H9 (cell line): Measurements from ENCODE around the gene DMXL2. TPM values are rescaled to one million over a fixed set of nuclear protein-coding genes. Genes with fewer than 3 reads are reported as not detected.

ENCODE experiments used
- DNase-seq: peaks from one replicate; pipeline ENCODE4 v3.0.0-alpha.2; 2017
- H2AFZ ChIP-seq: one replicate; pipeline ENCODE4 v1.6.1; 2013; ENCODE audit warnings: mild to moderate bottlenecking, low read length, control low read depth, moderate library complexity
- H2AK5ac ChIP-seq: 2 replicates; pipeline ENCODE4 v1.6.1; 2013; ENCODE audit warnings: low read length, control low read depth, mixed read lengths; ENCODE audit not compliant: insufficient read length
- H2BK120ac ChIP-seq: one replicate; pipeline ENCODE4 v1.6.1; 2013; ENCODE audit warnings: low read depth, mild to moderate bottlenecking, low read length, control low read depth, inconsistent platforms; ENCODE audit not compliant: poor library complexity, severe bottlenecking
- H2BK12ac ChIP-seq: 2 replicates; pipeline ENCODE4 v1.6.1; 2013; ENCODE audit warnings: low read length, control low read depth, mixed read lengths, low read depth; ENCODE audit not compliant: insufficient read length
- H2BK15ac ChIP-seq: 2 replicates; pipeline ENCODE4 v1.6.1; 2013; ENCODE audit warnings: low read depth, low read length, control low read depth
- H2BK20ac ChIP-seq: one replicate; pipeline ENCODE4 v1.6.1; 2013; ENCODE audit warnings: low read depth, mild to moderate bottlenecking, low read length, control low read depth, inconsistent platforms; ENCODE audit not compliant: poor library complexity, severe bottlenecking
- H2BK5ac ChIP-seq: 2 replicates; pipeline ENCODE4 v1.6.1; 2013; ENCODE audit warnings: low read length, control low read depth, mixed read lengths; ENCODE audit not compliant: insufficient read length
- H3K14ac ChIP-seq: 2 replicates; pipeline ENCODE4 v1.6.1; 2013; ENCODE audit warnings: low read length, control low read depth; ENCODE audit not compliant: insufficient read depth
- H3K18ac ChIP-seq: 2 replicates; pipeline ENCODE4 v1.6.1; 2013; ENCODE audit warnings: low read depth, mild to moderate bottlenecking, mixed read lengths, low read length, control low read depth; ENCODE audit not compliant: insufficient read length
- H3K23ac ChIP-seq: 2 replicates; pipeline ENCODE4 v1.6.1; 2013; ENCODE audit warnings: low read length, control low read depth, mixed read lengths, low read depth; ENCODE audit not compliant: insufficient read length
- H3K23me2 ChIP-seq: 2 replicates; pipeline ENCODE4 v1.6.1; 2013; ENCODE audit warnings: low read depth, mild to moderate bottlenecking, mixed read lengths, low read length, control low read depth; ENCODE audit not compliant: insufficient read length, poor library complexity, severe bottlenecking
- H3K27ac ChIP-seq: 2 replicates; pipeline ENCODE4 v1.5.1; 2013; ENCODE audit warnings: low read length, control low read depth, mixed read lengths, low read depth; ENCODE audit not compliant: insufficient read length
- H3K27me3 ChIP-seq: 2 replicates; pipeline ENCODE4 v1.6.1; 2013; ENCODE audit warnings: low read length, control low read depth, inconsistent platforms; ENCODE audit not compliant: insufficient read depth
- H3K4ac ChIP-seq: 2 replicates; pipeline ENCODE4 v1.6.1; 2013; ENCODE audit warnings: low read depth, mild to moderate bottlenecking, control low read depth, inconsistent platforms, low read length, moderate library complexity
- H3K4me1 ChIP-seq: 2 replicates; pipeline ENCODE4 v1.6.1; 2013; ENCODE audit warnings: low read length, control low read depth, inconsistent platforms; ENCODE audit not compliant: insufficient read depth
- H3K4me2 ChIP-seq: 2 replicates; pipeline ENCODE4 v1.6.1; 2013; ENCODE audit warnings: low read length, control low read depth, mixed read lengths; ENCODE audit not compliant: insufficient read length, insufficient read depth
- H3K56ac ChIP-seq: 2 replicates; pipeline ENCODE4 v1.6.1; 2013; ENCODE audit warnings: low read depth, mild to moderate bottlenecking, mixed read lengths, low read length, control low read depth; ENCODE audit not compliant: insufficient read length
- H3K79me1 ChIP-seq: 2 replicates; pipeline ENCODE4 v1.6.1; 2013; ENCODE audit warnings: low read depth, mild to moderate bottlenecking, moderate library complexity, low read length, control low read depth, inconsistent platforms; ENCODE audit not compliant: insufficient read depth, poor library complexity, severe bottlenecking
- H3K79me2 ChIP-seq: 2 replicates; pipeline ENCODE4 v1.6.1; 2013; ENCODE audit warnings: low read length, control low read depth, inconsistent platforms; ENCODE audit not compliant: insufficient read depth
- H3K9ac ChIP-seq: 2 replicates; pipeline ENCODE4 v1.6.1; 2013; ENCODE audit warnings: low read length, control low read depth, mixed read lengths; ENCODE audit not compliant: insufficient read length; ENCODE audit errors: extremely low read depth
- H3K9me3 ChIP-seq: one replicate; pipeline ENCODE4 v1.6.1; 2013; ENCODE audit warnings: low read depth, low read length, inconsistent platforms; ENCODE audit not compliant: control insufficient read depth
- H3T11ph ChIP-seq: one replicate; pipeline ENCODE4 v1.6.1; 2013; ENCODE audit warnings: mild to moderate bottlenecking, low read length, control low read depth, inconsistent platforms
- H4K20me1 ChIP-seq: one replicate; pipeline ENCODE4 v1.6.1; 2013; ENCODE audit not compliant: control insufficient read depth, insufficient read length, insufficient read depth
- H4K5ac ChIP-seq: 2 replicates; pipeline ENCODE4 v1.6.1; 2013; ENCODE audit warnings: low read depth, mild to moderate bottlenecking, mixed read lengths, low read length, control low read depth; ENCODE audit not compliant: insufficient read length
- H4K8ac ChIP-seq: replicated peaks from 2 replicates; pipeline ENCODE4 v1.6.1; 2013; ENCODE audit warnings: low read length, control low read depth, mixed read lengths, low read depth; ENCODE audit not compliant: insufficient read length
- H4K91ac ChIP-seq: 2 replicates; pipeline ENCODE4 v1.6.1; 2013; ENCODE audit warnings: low read depth, mild to moderate bottlenecking, moderate library complexity, mixed read lengths, low read length, control low read depth; ENCODE audit not compliant: insufficient read length
- H3K27ac Mint-ChIP-seq, 3 experiments: 2 replicates in 2 of 3; 3 replicates in 1 of 3; pipeline ENCODE4 v1.8.0; 2020 to 2021; ENCODE audit warnings: mixed read lengths in 3 of 3, mild to moderate bottlenecking in 1 of 3, moderate library complexity in 1 of 3
- H3K27me3 Mint-ChIP-seq: 2 replicates; pipeline ENCODE4 v1.8.0; 2021; ENCODE audit warnings: low read depth, mild to moderate bottlenecking, moderate library complexity, mixed read lengths
- H3K36me3 Mint-ChIP-seq, 3 experiments: 2 replicates in 2 of 3; 3 replicates in 1 of 3; pipeline ENCODE4 v1.8.0; 2020 to 2021; ENCODE audit warnings: low read depth in 3 of 3, mixed read lengths in 3 of 3; ENCODE audit not compliant: insufficient read depth in 1 of 3
- H3K4me1 Mint-ChIP-seq, 2 experiments: 2 replicates each; pipeline ENCODE4 v1.8.0; 2020; ENCODE audit warnings: mixed read lengths in 2 of 2
- H3K4me3 Mint-ChIP-seq, 2 experiments: 2 replicates in 1 of 2; 3 replicates in 1 of 2; pipeline ENCODE4 v1.8.0; 2020 to 2021; ENCODE audit warnings: mild to moderate bottlenecking in 2 of 2, mixed read lengths in 2 of 2, moderate library complexity in 1 of 2
- H3K9me3 Mint-ChIP-seq, 2 experiments: 2 replicates in 1 of 2; 3 replicates in 1 of 2; pipeline ENCODE4 v1.8.0; 2020; ENCODE audit warnings: mild to moderate bottlenecking in 2 of 2, mixed read lengths in 2 of 2, moderate library complexity in 1 of 2
- WGBS: extraction: QIAGEN DNeasy Blood & Tissue Kit; methylation state at CpG from one replicate; pipeline ENCODE4 v1.1.7; 2013; ENCODE audit warnings: missing lambda C conversion rate, low lambda C conversion rate, mixed read lengths; ENCODE audit not compliant: insufficient read length; ENCODE audit errors: extremely low coverage; 5-methylcytosine and 5-hydroxymethylcytosine counted together
- total RNA-seq: library from RNA; stranded (reverse); gene quantifications from 2 replicates; pipeline ENCODE4 v1.2.1, GENCODE V29; 2021
- TF ChIP-seq, protein P1 (sequence below): fragments of 200-600 bp; sonication (generic); conservative IDR thresholded peaks from 3 replicates; pipeline ENCODE4 v1.8.0; 2021; ENCODE audit warnings: antibody characterized with exemption, mild to moderate bottlenecking

DMXL2 gene
- total RNA-seq, 1 experiment from 2014 or later, result 13.9 TPM

DNA sequence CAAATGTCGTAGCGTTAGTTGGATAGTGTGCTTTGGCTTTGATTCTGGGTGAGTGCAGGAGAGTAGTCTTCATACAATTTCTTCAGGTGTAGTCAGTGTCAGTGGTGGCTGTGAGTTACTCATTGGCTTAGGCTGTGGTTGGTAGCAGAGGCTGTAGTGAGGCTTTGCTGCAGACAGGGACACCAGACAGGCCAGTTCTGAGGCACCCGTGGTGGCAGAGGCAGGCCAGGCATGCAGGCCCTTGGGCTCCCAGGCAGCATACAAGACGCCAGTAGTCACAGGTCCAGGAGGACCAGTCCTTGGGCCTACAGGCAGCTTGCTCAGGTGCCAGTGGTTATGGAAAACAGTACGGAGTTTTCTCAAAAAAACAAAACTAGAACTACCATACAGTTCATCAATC lies 61.3 kb downstream of the DMXL2 start:
- Histone ChIP-seq H3K4me2 (no peak overlapping the region), H4K8ac (no peak overlapping the region), H4K91ac (no peak overlapping the region), H3K79me2 (no peaks in the 10 kb centered on the region), H3K23me2 (no peaks in the 10 kb centered on the region), H3K9ac (no peak overlapping the region), H4K5ac (no peak overlapping the region), H2AFZ (no peak overlapping the region), H2BK20ac (no peak overlapping the region), H2BK15ac (no peak overlapping the region), H2BK12ac (no peak overlapping the region), H3K14ac (no peak overlapping the region), H2AK5ac (no peak overlapping the region), H3K27me3 (no peaks in the 10 kb centered on the region), H3K79me1 (no peaks in the 10 kb centered on the region), H3K27ac (no peak overlapping the region), H3K4me1 (no peaks in the 10 kb centered on the region), H3K9me3 (no peaks in the 10 kb centered on the region), H3K23ac (no peak overlapping the region), H3K4ac (no peak overlapping the region), H2BK5ac (no peak overlapping the region), H3T11ph (no peak overlapping the region), H2BK120ac (no peak overlapping the region), H4K20me1 (no peaks in the 10 kb centered on the region), H3K18ac (no peak overlapping the region), H3K56ac (no peak overlapping the region)
- H3K4me1 Mint-ChIP-seq, result peaks cover 0 to 3% of the 10 kb centered on the region in 2 experiments; a peak in 1 of 4 replicates
- no peak overlapping the region; a peak in 1 of 7 replicates for H3K27ac Mint-ChIP-seq
- no peaks in the 10 kb centered on the region for H3K9me3 Mint-ChIP-seq
- no peak overlapping the region for H3K4me3 Mint-ChIP-seq
- WGBS, result no CpG with 5 or more reads among the region's 5 CpGs
- peak; percentile 61 for DNase-seq
- H3K27me3 Mint-ChIP-seq, result no peaks in the 10 kb centered on the region
- TF ChIP-seq, protein P1, sequence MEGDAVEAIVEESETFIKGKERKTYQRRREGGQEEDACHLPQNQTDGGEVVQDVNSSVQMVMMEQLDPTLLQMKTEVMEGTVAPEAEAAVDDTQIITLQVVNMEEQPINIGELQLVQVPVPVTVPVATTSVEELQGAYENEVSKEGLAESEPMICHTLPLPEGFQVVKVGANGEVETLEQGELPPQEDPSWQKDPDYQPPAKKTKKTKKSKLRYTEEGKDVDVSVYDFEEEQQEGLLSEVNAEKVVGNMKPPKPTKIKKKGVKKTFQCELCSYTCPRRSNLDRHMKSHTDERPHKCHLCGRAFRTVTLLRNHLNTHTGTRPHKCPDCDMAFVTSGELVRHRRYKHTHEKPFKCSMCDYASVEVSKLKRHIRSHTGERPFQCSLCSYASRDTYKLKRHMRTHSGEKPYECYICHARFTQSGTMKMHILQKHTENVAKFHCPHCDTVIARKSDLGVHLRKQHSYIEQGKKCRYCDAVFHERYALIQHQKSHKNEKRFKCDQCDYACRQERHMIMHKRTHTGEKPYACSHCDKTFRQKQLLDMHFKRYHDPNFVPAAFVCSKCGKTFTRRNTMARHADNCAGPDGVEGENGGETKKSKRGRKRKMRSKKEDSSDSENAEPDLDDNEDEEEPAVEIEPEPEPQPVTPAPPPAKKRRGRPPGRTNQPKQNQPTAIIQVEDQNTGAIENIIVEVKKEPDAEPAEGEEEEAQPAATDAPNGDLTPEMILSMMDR, result 0 out of 3 replicates have a peak, but pooled peaks have one; percentile 17
- no peaks in the 10 kb centered on the region for H3K36me3 Mint-ChIP-seq
